ENCODE results near the gene ABCA2. TPM values are rescaled to one million over a fixed set of nuclear protein-coding genes. Genes with fewer than 3 reads are reported as not detected.

The ABCA2 gene
- total RNA-seq, 6 experiments from 2014 or later: 23.7 to 49.2 (median 34.2) TPM

DNA sequence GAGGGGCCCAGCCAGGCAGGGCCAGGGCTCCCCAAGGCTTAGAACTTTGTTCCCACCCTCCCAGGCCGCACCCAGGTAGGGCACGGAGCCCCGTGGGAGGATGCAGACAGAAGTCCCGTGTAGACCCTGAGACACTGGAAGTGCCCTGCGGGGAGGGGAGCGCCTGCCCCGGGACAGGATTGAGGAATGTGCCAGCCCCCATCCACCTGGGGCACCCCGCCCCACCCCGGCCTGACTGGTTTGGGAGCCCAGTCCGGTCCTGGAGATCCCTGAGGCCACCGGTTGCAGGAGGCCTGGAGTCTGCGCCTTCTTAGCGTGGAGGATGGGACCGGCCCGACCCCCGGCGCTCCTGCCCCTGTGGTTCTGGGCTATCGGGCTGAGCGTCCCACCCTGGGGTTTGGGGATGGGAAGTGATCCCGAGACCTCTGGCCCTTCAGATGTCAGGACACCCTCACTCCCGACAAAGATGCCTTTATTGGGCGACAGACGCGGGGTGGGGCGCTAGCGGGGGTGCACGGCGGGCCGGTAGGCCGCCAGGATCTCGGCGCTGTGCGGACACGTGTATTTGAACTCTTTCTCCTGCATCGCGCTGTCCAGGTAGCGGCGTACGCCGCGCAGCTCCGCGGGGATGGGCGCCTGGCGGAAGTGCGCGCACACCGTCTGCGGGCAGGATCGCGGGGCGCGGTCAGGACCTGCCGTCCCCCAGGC lies 33.7 kb downstream of the ABCA2 start:
- Histone ChIP-seq H3K4me1 (peaks cover 0 to 14% (median 5%) of the 10 kb centered on the region in 4 donors), H3K4me3 (no peak overlapping the region)

DNA sequence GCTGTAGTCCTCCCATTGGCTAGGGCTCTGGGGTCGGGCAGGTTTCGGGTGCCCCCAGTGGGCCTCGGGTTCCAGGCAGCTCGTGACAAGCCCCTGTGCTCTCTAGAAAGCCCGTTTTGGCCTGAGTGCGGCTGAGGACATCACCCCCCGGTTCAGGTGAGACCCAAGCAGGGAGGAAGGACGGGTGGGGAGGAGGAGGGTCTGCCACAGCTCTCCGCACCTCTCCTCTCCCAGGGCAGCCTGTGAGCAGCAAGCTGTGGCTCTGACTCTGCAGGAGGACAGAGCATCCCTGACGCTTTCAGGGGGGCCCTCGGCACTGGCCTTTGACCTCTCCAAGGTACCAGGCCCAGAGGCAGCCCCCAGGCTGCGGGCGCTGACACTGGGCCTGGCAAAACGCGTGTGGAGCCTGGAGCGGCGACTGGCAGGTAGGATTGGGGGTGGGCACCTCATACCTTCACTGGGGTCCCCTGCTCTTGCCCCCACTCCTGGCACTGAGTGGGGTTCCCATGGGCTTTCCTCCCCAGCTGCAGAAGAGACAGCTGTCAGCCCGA lies 35.1 kb downstream of the ABCA2 start:
- Histone ChIP-seq H3K9me3 (no peaks in the 10 kb centered on the region), H3K27me3 (no peaks in the 10 kb centered on the region), H3K4me3 (peak overlapping the region; percentile 66 to 86 (median 77)), H3K27ac (peak overlapping the region in 2 of 3 donors; percentile 19 to 63), H3K36me3 (no peaks in the 10 kb centered on the region), H3K4me1 (peaks cover 0 to 14% (median 5%) of the 10 kb centered on the region in 4 donors)
- ATAC-seq (no peak), DNase-seq (no peak)
- intact Hi-C loops (cut with DNase I): no loop called here
- 10% methylated on average over 2 of the region's 18 CpGs for WGBS (ENCODE audit: insufficient coverage, low coverage, low lambda C conversion rate, missing lambda C conversion rate)
- no peak for TF ChIP-seq POLR2A (IDR thresholded peaks at IDR 0.05)
- TF ChIP-seq, protein P1, sequence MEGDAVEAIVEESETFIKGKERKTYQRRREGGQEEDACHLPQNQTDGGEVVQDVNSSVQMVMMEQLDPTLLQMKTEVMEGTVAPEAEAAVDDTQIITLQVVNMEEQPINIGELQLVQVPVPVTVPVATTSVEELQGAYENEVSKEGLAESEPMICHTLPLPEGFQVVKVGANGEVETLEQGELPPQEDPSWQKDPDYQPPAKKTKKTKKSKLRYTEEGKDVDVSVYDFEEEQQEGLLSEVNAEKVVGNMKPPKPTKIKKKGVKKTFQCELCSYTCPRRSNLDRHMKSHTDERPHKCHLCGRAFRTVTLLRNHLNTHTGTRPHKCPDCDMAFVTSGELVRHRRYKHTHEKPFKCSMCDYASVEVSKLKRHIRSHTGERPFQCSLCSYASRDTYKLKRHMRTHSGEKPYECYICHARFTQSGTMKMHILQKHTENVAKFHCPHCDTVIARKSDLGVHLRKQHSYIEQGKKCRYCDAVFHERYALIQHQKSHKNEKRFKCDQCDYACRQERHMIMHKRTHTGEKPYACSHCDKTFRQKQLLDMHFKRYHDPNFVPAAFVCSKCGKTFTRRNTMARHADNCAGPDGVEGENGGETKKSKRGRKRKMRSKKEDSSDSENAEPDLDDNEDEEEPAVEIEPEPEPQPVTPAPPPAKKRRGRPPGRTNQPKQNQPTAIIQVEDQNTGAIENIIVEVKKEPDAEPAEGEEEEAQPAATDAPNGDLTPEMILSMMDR (IDR thresholded peaks at IDR 0.05): no peak

More for the DNA sequence above, 33.7 kb downstream of the ABCA2 start:
- intact Hi-C loops (cut with DNase I): no loop called here
- Histone ChIP-seq H3K36me3 (no peaks in the 10 kb centered on the region), H3K27ac (no peak overlapping the region), H3K9me3 (no peaks in the 10 kb centered on the region), H3K27me3 (no peaks in the 10 kb centered on the region)
- TF ChIP-seq, protein P1 (IDR thresholded peaks at IDR 0.05): no peak
- TF ChIP-seq POLR2A (IDR thresholded peaks at IDR 0.05): no peak
- WGBS (ENCODE audit: insufficient coverage, low coverage, low lambda C conversion rate, missing lambda C conversion rate): no CpG with 5 or more reads among the region's 54 CpGs
- ATAC-seq: no peak
- no peak for DNase-seq

DNA sequence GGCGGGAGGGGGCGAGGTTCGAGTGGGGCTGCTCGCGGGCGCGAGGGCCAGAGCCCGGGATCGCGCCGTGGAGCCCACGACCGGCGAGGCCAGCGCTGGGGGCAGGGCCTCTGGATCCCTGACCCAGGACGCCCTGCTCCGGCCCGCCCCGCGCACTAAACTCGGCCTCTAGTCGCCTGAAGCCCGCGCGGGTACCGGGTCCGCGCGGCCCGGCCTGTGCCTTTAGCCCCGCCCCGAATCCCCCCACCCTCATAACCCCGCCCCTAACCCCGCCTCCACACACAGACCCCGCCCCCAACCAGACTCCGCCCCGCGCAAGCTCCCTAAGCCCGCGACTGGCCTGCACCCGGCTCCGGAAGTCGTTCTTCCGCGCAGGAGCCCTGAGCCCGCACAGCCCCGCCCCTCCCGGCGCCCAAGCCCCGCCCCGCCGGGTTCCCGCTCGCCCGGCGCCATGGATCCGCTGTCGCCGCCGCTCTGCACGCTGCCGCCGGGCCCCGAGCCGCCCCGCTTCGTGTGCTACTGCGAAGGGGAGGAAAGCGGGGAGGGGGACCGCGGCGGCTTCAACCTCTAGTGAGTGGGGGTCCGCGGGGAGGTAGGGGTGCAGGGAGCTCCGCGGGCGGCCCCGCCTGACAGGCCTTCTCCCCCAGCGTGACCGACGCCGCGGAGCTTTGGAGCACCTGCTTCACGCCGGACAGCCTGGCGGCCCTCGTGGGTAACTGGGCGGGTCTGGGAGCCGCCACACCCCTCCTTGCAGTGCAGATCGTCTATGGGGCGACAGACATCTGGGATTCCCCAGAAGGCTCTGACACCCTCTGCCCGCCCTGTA lies 35.8 kb downstream of the ABCA2 start, which contains the start of gene PAXX:
PAXX (plus strand) TSS at position 430 of the 826 bp plus-strand sequence; CDS start at position 452, 22 bp downstream.
- TF ChIP-seq, protein P1 (IDR thresholded peaks at IDR 0.05): no peak
- TF ChIP-seq POLR2A (IDR thresholded peaks at IDR 0.05): peak; percentile 40
- Histone ChIP-seq H3K27me3 (no peaks in the 10 kb centered on the region), H3K36me3 (no peaks in the 10 kb centered on the region), H3K27ac (peak within 1 kb of the TSS in 2 of 3 donors; percentile 63 to 69), H3K4me1 (peaks cover 0 to 14% (median 5%) of the 10 kb centered on the region in 4 donors), H3K4me3 (peak within 1 kb of the TSS; percentile 66 to 86 (median 77)), H3K9me3 (no peaks in the 10 kb centered on the region)
- no CpG with 5 or more reads among the region's 92 CpGs for WGBS (ENCODE audit: insufficient coverage, low coverage, low lambda C conversion rate, missing lambda C conversion rate)
- ATAC-seq (peak; percentile 92 to 97 (median 94)), DNase-seq (peak; percentile 95 to 96 (median 95))
- intact Hi-C loops (cut with DNase I): no loop called here

DNA sequence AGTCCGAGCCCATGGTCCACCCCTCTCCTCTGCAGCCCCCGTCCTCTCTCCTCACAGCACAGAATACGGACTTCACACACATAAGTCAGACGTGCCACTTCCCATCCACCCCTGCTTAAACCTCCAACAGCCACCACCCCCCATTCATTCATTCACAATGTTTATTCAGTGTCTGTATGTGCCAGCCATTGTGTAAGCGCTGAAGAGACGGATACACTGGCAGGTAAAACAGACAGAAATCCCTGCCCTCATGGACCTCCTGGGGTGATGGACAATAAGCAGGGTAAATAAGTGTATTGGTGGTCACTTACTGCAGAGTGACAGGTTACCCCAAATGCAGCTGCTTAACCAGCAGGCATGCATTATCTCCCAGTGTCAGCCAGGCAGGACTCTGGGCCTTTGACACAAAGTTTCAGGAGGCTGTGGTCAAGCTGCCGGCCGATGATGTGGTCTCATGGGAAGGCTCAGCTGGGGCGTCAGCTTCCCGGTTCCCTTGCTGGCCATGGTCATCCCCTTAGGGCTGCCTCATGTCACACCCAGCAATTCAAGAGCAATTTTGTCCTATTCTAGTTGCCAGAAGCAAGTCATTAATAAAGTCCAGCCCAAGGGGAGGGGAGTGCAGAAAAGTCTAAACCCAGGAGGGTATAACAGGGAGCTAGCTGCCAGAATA lies 37.7 kb downstream of the ABCA2 start:
- ATAC-seq (no peak), DNase-seq (no peak)
- Histone ChIP-seq H3K27ac (no peak overlapping the region), H3K9me3 (no peaks in the 10 kb centered on the region), H3K4me1 (peaks cover 0 to 14% (median 4%) of the 10 kb centered on the region in 4 donors), H3K4me3 (no peak overlapping the region), H3K36me3 (no peaks in the 10 kb centered on the region), H3K27me3 (no peaks in the 10 kb centered on the region)
- WGBS (ENCODE audit: insufficient coverage, low coverage, low lambda C conversion rate, missing lambda C conversion rate): 72% methylated on average over 8 of the region's 10 CpGs
- intact Hi-C loops (cut with DNase I): no loop called here
- no peak for TF ChIP-seq POLR2A (IDR thresholded peaks at IDR 0.05)
- TF ChIP-seq, protein P1 (IDR thresholded peaks at IDR 0.05): no peak
